NCI-H526 treated with DMSO at 0.1 percent for 48 hours (cell line): ENCODE results near the gene GOLGA5.
"Not testable (repeated sequence)": the region's sequence is repeated elsewhere in the genome, so short reads cannot be mapped to it uniquely, and the experiment has no call there.

Experiments
- DNase-seq: peaks from one replicate; lab custom pipeline; 2025; lab: John Stamatoyannopoulos, UW

The GOLGA5 gene

GRCh38 chr14:92793709-92794546 is at the start of gene GOLGA5:
Gene GOLGA5 (plus strand): TSS chr14:92794305. CDS start chr14:92797438, 3,133 bp downstream.
- DNase-seq: peak; percentile 94

- peak; percentile 16 for DNase-seq
Measured at GRCh38 chr14:92747701-92748258, 46.3 kb upstream of the GOLGA5 start.

- DNase-seq: peak; percentile 89
Measured at GRCh38 chr14:92748259-92749016, 45.7 kb upstream of the GOLGA5 start, which contains the start of gene LGMN. Gene LGMN (minus strand): TSS chr14:92748627. CDS start chr14:92732786, 15,841 bp downstream.

GRCh38 chr14:92750222-92750728 is 43.8 kb upstream of the GOLGA5 start:
- not testable (repeated sequence) for DNase-seq

GRCh38 chr14:92750994-92751400 is 43.1 kb upstream of the GOLGA5 start:
- DNase-seq: no peak

- no peak for DNase-seq
Measured at GRCh38 chr14:92751819-92752218, 42.3 kb upstream of the GOLGA5 start.

- no peak for DNase-seq
Measured at GRCh38 chr14:92753250-92753649, 40.9 kb upstream of the GOLGA5 start.

- no peak for DNase-seq
Measured at GRCh38 chr14:92754966-92755365, 39.1 kb upstream of the GOLGA5 start.

- no peak for DNase-seq
Measured at GRCh38 chr14:92755495-92755894, 38.6 kb upstream of the GOLGA5 start.

GRCh38 chr14:92756446-92756845 is 37.7 kb upstream of the GOLGA5 start:
- no peak for DNase-seq

GRCh38 chr14:92759300-92759678 is 34.8 kb upstream of the GOLGA5 start:
- peak; percentile 30 for DNase-seq

GRCh38 chr14:92759679-92760523 is 34.2 kb upstream of the GOLGA5 start:
- no peak for DNase-seq

GRCh38 chr14:92760524-92760805 is 33.6 kb upstream of the GOLGA5 start:
- no peak for DNase-seq

- DNase-seq: not testable (repeated sequence)
Measured at GRCh38 chr14:92763666-92764631, 30.2 kb upstream of the GOLGA5 start.

- not testable (repeated sequence) for DNase-seq
Measured at GRCh38 chr14:92768236-92768635, 25.9 kb upstream of the GOLGA5 start.

GRCh38 chr14:92768795-92769194 is 25.3 kb upstream of the GOLGA5 start:
- DNase-seq: no peak

GRCh38 chr14:92770484-92770883 is 23.6 kb upstream of the GOLGA5 start:
- DNase-seq: no peak

GRCh38 chr14:92774572-92774971 is 19.5 kb upstream of the GOLGA5 start:
- no peak for DNase-seq

- not testable (repeated sequence) for DNase-seq
Measured at GRCh38 chr14:92775292-92775691, 18.8 kb upstream of the GOLGA5 start.

GRCh38 chr14:92778868-92779565 is 15.1 kb upstream of the GOLGA5 start:
- not testable (repeated sequence) for DNase-seq
